GM23338 (cell line): ENCODE measurements around the gene TESMIN. TPM values are rescaled to one million over a fixed set of nuclear protein-coding genes. Genes with fewer than 3 reads are reported as not detected.
A peak's percentile ranks its signal among the peaks of the same experiment; 100 is the strongest.

ENCODE experiments used
- ATAC-seq: fragments of 200-7000 bp; cut with Tn5 transposase; 3 replicates; pipeline ENCODE4 v1.9.1; 2020
- DNase-seq: peaks from one replicate; pipeline ENCODE4 v3.0.0-alpha.2; 2015; ENCODE audit warnings: low spot score
- H2AFZ ChIP-seq: fragments of 200-600 bp; sonication (generic); 2 replicates; pipeline ENCODE4 v1.8.0; 2016; ENCODE audit warnings: antibody characterized with exemption, mild to moderate bottlenecking, moderate library complexity
- H3F3A ChIP-seq: fragments of 200-600 bp; sonication (generic); replicated peaks from 2 replicates; pipeline ENCODE4 v1.8.0; 2017; ENCODE audit warnings: antibody characterized with exemption, mixed run types, low read depth
- H3K27ac ChIP-seq: fragments of 200-600 bp; sonication (generic); 2 replicates; pipeline ENCODE4 v1.6.1; 2016; ENCODE audit warnings: low read depth
- H3K27me3 ChIP-seq: fragments of 200-600 bp; sonication (generic); 2 replicates; pipeline ENCODE4 v1.8.0; 2016; ENCODE audit warnings: mild to moderate bottlenecking, mixed run types, moderate library complexity; ENCODE audit not compliant: insufficient read depth
- H3K36me3 ChIP-seq: fragments of 200-600 bp; sonication (generic); 2 replicates; pipeline ENCODE4 v1.8.0; 2016; ENCODE audit warnings: mild to moderate bottlenecking; ENCODE audit not compliant: insufficient read depth
- H3K4me1 ChIP-seq: fragments of 200-600 bp; sonication (generic); 2 replicates; pipeline ENCODE4 v1.8.0; 2016; ENCODE audit warnings: mild to moderate bottlenecking, moderate library complexity; ENCODE audit not compliant: insufficient read depth
- H3K4me2 ChIP-seq: fragments of 200-600 bp; sonication (generic); 2 replicates; pipeline ENCODE4 v1.7.1; 2017; ENCODE audit warnings: mixed run types
- H3K4me3 ChIP-seq: fragments of 200-600 bp; sonication (generic); 2 replicates; pipeline ENCODE4 v1.6.1; 2016; ENCODE audit warnings: mixed run types
- H3K79me2 ChIP-seq: fragments of 200-600 bp; sonication (generic); replicated peaks from 2 replicates; pipeline ENCODE4 v1.8.0; 2017; ENCODE audit warnings: mild to moderate bottlenecking; ENCODE audit not compliant: insufficient read depth
- H3K9me2 ChIP-seq: fragments of 200-600 bp; sonication (generic); 2 replicates; pipeline ENCODE4 v1.8.0; 2017; ENCODE audit not compliant: insufficient read depth
- H4K20me1 ChIP-seq: fragments of 200-600 bp; sonication (generic); replicated peaks from 2 replicates; pipeline ENCODE4 v1.8.0; 2017; ENCODE audit warnings: mild to moderate bottlenecking; ENCODE audit not compliant: insufficient read depth
- H3K27ac Mint-ChIP-seq: 2 replicates; pipeline ENCODE4 v1.8.0; 2020; ENCODE audit warnings: inconsistent platforms, mild to moderate bottlenecking, moderate library complexity, mixed read lengths
- H3K27me3 Mint-ChIP-seq: 3 replicates; pipeline ENCODE4 v1.8.0; 2022; ENCODE audit warnings: low read depth, mild to moderate bottlenecking, moderate library complexity, mixed read lengths, inconsistent platforms; ENCODE audit not compliant: insufficient read depth, poor library complexity
- H3K36me3 Mint-ChIP-seq: 3 replicates; pipeline ENCODE4 v1.8.0; 2021; ENCODE audit warnings: low read depth, mild to moderate bottlenecking, inconsistent platforms, moderate library complexity, mixed read lengths
- H3K4me1 Mint-ChIP-seq: 3 replicates; pipeline ENCODE4 v1.8.0; 2020; ENCODE audit warnings: mild to moderate bottlenecking, inconsistent platforms, mixed read lengths
- H3K4me3 Mint-ChIP-seq: 3 replicates; pipeline ENCODE4 v1.8.0; 2021; ENCODE audit warnings: moderate library complexity, mild to moderate bottlenecking, inconsistent platforms, mixed read lengths
- H3K9me3 Mint-ChIP-seq: 3 replicates; pipeline ENCODE4 v1.8.0; 2020; ENCODE audit warnings: moderate library complexity, mild to moderate bottlenecking, inconsistent platforms, mixed read lengths
- CTCF ChIP-seq, 2 experiments: fragments of 200-600 bp in 1 of 2; sonication (generic) in 1 of 2; conservative IDR thresholded peaks; 2 replicates each; pipeline versions ENCODE4 v1.5.1 to v1.6.1; 2016 to 2017; ENCODE audit warnings: antibody characterized with exemption in 2 of 2, low read depth in 2 of 2, mild to moderate bottlenecking in 2 of 2, moderate library complexity in 1 of 2
- EZH2phosphoT487 ChIP-seq: fragments of 200-600 bp; sonication (generic); IDR thresholded peaks from one replicate; pipeline ENCODE4 v1.8.1; 2018; ENCODE audit warnings: antibody characterized with exemption; ENCODE audit not compliant: unreplicated experiment
- NANOG ChIP-seq: IDR thresholded peaks from 2 replicates; pipeline ENCODE4 v1.6.1; 2016; ENCODE audit warnings: antibody characterized with exemption, borderline replicate concordance
- POLR2AphosphoS5 ChIP-seq: IDR thresholded peaks from 2 replicates; pipeline ENCODE4 v1.6.1; 2016; ENCODE audit warnings: antibody characterized with exemption, low read depth
- REST ChIP-seq: IDR thresholded peaks from one replicate; pipeline ENCODE4 v1.6.1; 2018; ENCODE audit warnings: antibody characterized with exemption; ENCODE audit not compliant: unreplicated experiment
- STAT1 ChIP-seq: IDR thresholded peaks from one replicate; pipeline ENCODE4 v1.6.1; 2016; ENCODE audit warnings: antibody characterized with exemption; ENCODE audit not compliant: unreplicated experiment
- ZNF114 ChIP-seq: fragments of 250-450 bp; sonication (Bioruptor Pico); IDR thresholded peaks from 2 replicates; pipeline ENCODE4 v1.5.0; 2020; ENCODE audit warnings: mild to moderate bottlenecking, moderate library complexity
- ZNF462 ChIP-seq: fragments of 250-450 bp; sonication (Bioruptor Pico); IDR thresholded peaks from 2 replicates; pipeline ENCODE4 v1.5.0; 2020; ENCODE audit warnings: mild to moderate bottlenecking, moderate library complexity
- polyA plus RNA-seq: library from polyadenylated mRNA; unstranded; fragments of >200 nt; fragmentation: Nextera tagmentation; extraction: Ambion mirVana; gene quantifications from 2 replicates; pipeline ENCODE4 v1.2.1, GENCODE V29; 2016
- total RNA-seq: library from RNA; depleted of rRNA; stranded (reverse); fragments of >200 nt; shearing (Covaris generic); gene quantifications from 2 replicates; pipeline ENCODE4 v1.2.3, GENCODE V29; 2014

The TESMIN gene
- total and polyA plus RNA-seq, 2 experiments from 2014 or later, result 54.5 to 64.6 TPM

GRCh38 chr11:68673306-68673945 is 77.9 kb downstream of the TESMIN start (continued):
- TF ChIP-seq ZNF462 (CRISPR knock-in tag), result no peak

GRCh38 chr11:68670208-68670992 is 80.9 kb downstream of the TESMIN start:
- Mint-ChIP-seq H3K9me3 (no peaks in the 10 kb centered on the region), H3K4me1 (peaks cover 13% of the 10 kb centered on the region), H3K4me3 (no peak overlapping the region), H3K27me3 (peaks cover 3% of the 10 kb centered on the region), H3K36me3 (no peaks in the 10 kb centered on the region), H3K27ac (no peak overlapping the region)
- H3K79me2 ChIP-seq, result no peaks in the 10 kb centered on the region
- no peaks in the 10 kb centered on the region; the same call in 1 of the 2 replicates for H3K4me1 ChIP-seq
- no peak overlapping the region for H3K27ac ChIP-seq
- ATAC-seq, result peak; percentile 79
- no peaks in the 10 kb centered on the region for H3K9me2 ChIP-seq
- no peak overlapping the region for H2AFZ ChIP-seq
- DNase-seq, result peak; percentile 65
- no peaks in the 10 kb centered on the region for H3K36me3 ChIP-seq
- no peaks in the 10 kb centered on the region for H4K20me1 ChIP-seq
- TF ChIP-seq NANOG (no peak), POLR2AphosphoS5 (no peak), EZH2phosphoT487 (no peak), CTCF (conservative IDR thresholded peaks at IDR 0.05; ENCODE audit: low read depth in 2 of 2) (peak in 1 of 2 experiments; percentile 48; a peak in 2 of 4 replicates), ZNF114 (CRISPR knock-in tag) (no peak), REST (no peak), STAT1 (no peak)
- no peaks in the 10 kb centered on the region for H3F3A ChIP-seq
- H3K27me3 ChIP-seq, result no peaks in the 10 kb centered on the region
- no peak overlapping the region for H3K4me3 ChIP-seq
- H3K4me2 ChIP-seq, result no peak overlapping the region
